GM19193 (cell line): Measurements from ENCODE around the gene ORMDL2.

Experiments used
- POLR2A ChIP-seq: IDR thresholded peaks from 4 replicates; pipeline ENCODE4 v1.6.1; 2011; ENCODE audit not compliant: insufficient read depth, insufficient read length; ENCODE audit errors: extremely low read depth

The ORMDL2 gene, protein sequence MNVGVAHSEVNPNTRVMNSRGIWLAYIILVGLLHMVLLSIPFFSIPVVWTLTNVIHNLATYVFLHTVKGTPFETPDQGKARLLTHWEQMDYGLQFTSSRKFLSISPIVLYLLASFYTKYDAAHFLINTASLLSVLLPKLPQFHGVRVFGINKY

GRCh38 chr12:55817345-55818139 is at the start of gene ORMDL2, which contains the start of gene SARNP:
Gene ORMDL2, plus strand, starts transcription at chr12:55818041. Its CDS starts 959 bp downstream, at chr12:55819000.
Gene SARNP, minus strand, starts transcription at chr12:55817724. Its CDS starts 23 bp downstream, at chr12:55817701.
- peak; percentile 86 for TF ChIP-seq POLR2A

DNA sequence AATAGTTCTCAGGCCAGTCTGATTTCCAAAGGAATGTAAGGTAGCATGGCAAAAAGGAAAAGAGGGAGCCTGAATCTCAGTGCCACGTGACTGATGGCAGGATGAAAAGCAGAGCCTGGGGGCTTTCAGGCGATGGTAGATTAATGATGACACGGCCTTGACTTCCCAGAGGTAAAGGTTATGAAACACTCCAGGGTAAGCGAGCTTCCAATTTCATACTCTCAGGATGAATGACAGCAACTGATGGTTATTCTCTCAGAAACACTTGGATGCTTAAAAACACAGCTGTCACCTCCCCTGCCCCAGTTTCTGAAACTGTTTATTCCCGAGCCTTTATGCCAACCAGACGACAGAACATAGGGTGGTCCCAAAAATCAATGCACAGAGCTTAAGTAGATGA is 46.1 kb upstream of the ORMDL2 start:
- TF ChIP-seq POLR2A, result no peak

GRCh38 chr12:55777856-55778255 is 40.0 kb upstream of the ORMDL2 start:
- no peak for TF ChIP-seq POLR2A

DNA sequence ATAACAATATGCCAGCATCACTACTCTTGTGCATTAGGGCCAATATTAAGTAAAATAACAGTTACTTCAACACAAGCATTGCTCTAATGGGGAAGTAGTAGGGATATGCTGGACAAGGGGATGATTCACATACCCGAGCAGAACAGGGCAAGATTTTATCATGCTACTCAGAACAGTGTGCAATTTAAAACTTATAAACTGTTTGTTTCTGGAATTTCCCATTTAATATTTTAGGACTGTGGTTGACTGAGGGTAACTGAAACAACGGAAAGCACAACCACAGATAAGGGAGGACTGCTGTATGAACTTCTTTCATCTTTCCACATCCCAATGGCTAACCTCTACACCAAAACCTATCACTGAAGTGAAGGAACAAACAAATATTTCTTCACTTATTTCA is 37.2 kb upstream of the ORMDL2 start:
- no peak for TF ChIP-seq POLR2A

- TF ChIP-seq POLR2A, result no peak
These were observed 29.3 kb upstream of the ORMDL2 start for GRCh38 chr12:55788546-55788945.

GRCh38 chr12:55789171-55789570 is 28.7 kb upstream of the ORMDL2 start:
- no peak for TF ChIP-seq POLR2A

GRCh38 chr12:55789893-55790292 is 27.9 kb upstream of the ORMDL2 start:
- TF ChIP-seq POLR2A, result no peak

GRCh38 chr12:55795950-55796349 is 21.9 kb upstream of the ORMDL2 start:
- no peak for TF ChIP-seq POLR2A

DNA sequence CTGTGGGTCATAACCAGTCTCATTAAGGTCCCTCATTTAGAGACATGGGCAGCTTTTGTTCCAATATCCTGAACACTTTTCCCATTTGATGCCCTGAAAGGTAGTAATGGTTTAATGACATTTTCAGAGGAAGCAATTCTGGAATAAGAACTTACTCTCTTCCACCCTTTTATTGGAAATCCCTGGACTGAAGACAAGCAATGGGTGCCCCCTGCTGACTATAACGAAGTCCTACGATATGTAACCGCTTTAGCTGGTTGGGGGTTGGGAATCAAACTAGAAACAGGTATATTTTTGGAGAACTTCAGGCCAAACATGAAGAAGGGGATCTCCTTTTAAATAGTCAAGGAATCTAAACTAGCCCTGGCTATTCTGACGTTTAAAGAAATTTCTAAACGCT is 20.8 kb upstream of the ORMDL2 start:
- no peak for TF ChIP-seq POLR2A

DNA sequence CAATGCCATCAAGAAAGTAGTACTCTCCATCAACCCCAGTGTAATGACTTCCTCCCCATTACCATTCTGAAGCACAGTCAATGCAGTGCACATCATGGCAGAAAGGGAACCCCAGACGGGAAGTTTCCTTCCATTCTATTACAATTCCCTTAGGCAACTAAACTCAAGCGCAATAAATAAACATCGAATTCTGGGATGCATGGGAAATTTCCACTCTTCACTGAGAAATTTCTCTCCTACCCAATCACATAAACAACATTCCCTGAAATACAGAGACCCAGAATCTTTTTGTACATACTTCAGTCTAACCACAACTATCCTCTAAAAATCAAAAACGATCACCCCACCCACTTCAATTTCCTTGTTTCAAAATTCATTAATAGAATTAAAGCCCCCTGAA is 20.3 kb upstream of the ORMDL2 start:
- no peak for TF ChIP-seq POLR2A

- no peak for TF ChIP-seq POLR2A
These were observed 10.9 kb upstream of the ORMDL2 start for GRCh38 chr12:55806982-55807381.

GRCh38 chr12:55809274-55809673 is 8.6 kb upstream of the ORMDL2 start:
- TF ChIP-seq POLR2A, result no peak

DNA sequence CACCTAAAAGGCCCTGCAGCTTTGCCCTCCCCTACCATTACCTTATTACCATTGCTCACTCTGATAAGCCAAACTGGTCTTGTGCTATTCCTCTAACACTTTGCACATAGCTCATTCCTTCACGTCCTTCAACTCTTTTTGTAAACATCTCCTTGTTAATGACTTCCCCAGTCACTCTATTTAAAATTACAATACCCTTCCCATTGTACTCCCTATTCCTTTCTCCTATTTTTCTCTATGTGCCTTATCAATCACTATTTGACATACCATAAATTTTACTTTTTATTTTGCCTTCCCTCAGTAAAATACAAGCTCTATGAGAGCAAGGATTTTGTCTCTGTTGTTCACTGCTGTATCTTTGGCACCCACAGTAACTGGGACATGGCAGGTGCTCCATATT is 5.8 kb upstream of the ORMDL2 start:
- TF ChIP-seq POLR2A, result no peak

GRCh38 chr12:55814257-55814656 is 3.6 kb upstream of the ORMDL2 start:
- no peak for TF ChIP-seq POLR2A

GRCh38 chr12:55815473-55815872 is 2.4 kb upstream of the ORMDL2 start:
- TF ChIP-seq POLR2A, result no peak

DNA sequence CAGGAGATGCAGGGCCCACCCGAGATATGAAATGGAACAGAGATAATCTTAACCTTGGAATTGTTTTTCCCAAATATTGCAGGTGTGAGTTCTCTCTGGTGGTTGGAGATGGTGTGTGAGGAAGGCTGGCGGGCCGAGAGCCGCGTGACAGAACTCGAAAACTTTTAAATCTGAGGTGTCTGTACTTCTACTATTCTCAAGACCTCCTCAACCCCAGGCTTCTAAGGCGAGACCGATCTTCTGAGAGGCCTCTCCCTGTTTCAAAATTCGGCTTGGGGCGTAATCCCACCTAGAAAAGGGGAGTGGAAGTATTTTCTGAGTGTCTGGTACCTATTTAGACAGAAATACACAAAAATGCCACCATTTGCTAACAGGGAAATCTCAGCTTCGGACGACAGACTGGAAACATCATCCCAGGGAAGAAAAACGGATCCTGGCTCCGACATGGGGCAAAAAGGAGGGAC is 928 bp upstream of the ORMDL2 start:
- no peak for TF ChIP-seq POLR2A
